ENCODE results near the gene DYDC1.

DNA sequence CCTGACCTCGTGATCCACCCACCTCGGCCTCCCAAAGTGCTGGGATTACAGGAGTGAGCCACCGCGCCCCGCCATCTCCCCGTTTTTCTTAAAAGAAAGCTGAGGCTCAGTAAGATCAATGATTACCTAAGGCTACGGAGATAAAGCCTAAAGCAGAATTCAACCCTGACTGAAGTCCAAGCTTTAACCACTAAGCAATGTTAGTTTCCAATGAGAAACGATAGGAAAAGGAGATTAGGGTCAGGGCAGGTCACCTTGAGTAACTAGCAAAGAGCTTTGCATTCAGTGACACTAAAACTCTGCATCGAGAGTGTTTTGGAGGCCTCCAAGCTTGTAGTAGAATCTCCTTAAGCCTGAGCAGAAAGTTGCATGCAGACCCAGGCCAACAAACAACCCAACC, 34.2 kb upstream of the DYDC1 start:
- TF ChIP-seq, protein P1, sequence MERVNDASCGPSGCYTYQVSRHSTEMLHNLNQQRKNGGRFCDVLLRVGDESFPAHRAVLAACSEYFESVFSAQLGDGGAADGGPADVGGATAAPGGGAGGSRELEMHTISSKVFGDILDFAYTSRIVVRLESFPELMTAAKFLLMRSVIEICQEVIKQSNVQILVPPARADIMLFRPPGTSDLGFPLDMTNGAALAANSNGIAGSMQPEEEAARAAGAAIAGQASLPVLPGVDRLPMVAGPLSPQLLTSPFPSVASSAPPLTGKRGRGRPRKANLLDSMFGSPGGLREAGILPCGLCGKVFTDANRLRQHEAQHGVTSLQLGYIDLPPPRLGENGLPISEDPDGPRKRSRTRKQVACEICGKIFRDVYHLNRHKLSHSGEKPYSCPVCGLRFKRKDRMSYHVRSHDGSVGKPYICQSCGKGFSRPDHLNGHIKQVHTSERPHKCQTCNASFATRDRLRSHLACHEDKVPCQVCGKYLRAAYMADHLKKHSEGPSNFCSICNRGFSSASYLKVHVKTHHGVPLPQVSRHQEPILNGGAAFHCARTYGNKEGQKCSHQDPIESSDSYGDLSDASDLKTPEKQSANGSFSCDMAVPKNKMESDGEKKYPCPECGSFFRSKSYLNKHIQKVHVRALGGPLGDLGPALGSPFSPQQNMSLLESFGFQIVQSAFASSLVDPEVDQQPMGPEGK (CRISPR knock-in tag; IDR thresholded peaks at IDR 0.05; ENCODE audit: borderline replicate concordance): no peak
- TF ChIP-seq ZFP30 (CRISPR knock-in tag; IDR thresholded peaks at IDR 0.05) (no peak), RARB (CRISPR knock-in tag; IDR thresholded peaks at IDR 0.05) (no peak), ZC3H10 (CRISPR knock-in tag; IDR thresholded peaks at IDR 0.05) (no peak), ZNF565 (CRISPR knock-in tag; conservative IDR thresholded peaks at IDR 0.05; ENCODE audit: low read depth) (no peak), ZNF8 (CRISPR knock-in tag; IDR thresholded peaks at IDR 0.05) (no peak)
- TF ChIP-seq, protein P2, sequence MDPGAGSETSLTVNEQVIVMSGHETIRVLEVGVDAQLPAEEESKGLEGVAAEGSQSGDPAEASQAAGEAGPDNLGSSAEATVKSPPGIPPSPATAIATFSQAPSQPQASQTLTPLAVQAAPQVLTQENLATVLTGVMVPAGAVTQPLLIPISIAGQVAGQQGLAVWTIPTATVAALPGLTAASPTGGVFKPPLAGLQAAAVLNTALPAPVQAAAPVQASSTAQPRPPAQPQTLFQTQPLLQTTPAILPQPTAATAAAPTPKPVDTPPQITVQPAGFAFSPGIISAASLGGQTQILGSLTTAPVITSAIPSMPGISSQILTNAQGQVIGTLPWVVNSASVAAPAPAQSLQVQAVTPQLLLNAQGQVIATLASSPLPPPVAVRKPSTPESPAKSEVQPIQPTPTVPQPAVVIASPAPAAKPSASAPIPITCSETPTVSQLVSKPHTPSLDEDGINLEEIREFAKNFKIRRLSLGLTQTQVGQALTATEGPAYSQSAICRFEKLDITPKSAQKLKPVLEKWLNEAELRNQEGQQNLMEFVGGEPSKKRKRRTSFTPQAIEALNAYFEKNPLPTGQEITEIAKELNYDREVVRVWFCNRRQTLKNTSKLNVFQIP (CRISPR knock-in tag; IDR thresholded peaks at IDR 0.05; ENCODE audit: borderline replicate concordance, low read depth): no peak
- TF ChIP-seq, protein P3, sequence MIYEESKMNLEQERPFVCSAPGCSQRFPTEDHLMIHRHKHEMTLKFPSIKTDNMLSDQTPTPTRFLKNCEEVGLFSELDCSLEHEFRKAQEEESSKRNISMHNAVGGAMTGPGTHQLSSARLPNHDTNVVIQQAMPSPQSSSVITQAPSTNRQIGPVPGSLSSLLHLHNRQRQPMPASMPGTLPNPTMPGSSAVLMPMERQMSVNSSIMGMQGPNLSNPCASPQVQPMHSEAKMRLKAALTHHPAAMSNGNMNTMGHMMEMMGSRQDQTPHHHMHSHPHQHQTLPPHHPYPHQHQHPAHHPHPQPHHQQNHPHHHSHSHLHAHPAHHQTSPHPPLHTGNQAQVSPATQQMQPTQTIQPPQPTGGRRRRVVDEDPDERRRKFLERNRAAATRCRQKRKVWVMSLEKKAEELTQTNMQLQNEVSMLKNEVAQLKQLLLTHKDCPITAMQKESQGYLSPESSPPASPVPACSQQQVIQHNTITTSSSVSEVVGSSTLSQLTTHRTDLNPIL (CRISPR knock-in tag; IDR thresholded peaks at IDR 0.05; ENCODE audit: low read depth): no peak
